Fibroblast of lung (primary cell): ENCODE data around the gene TPSD1. TPM values are rescaled to one million over a fixed set of nuclear protein-coding genes. Genes with fewer than 3 reads are reported as not detected.
"Not testable (repeated sequence)": the region's sequence is repeated elsewhere in the genome, so short reads cannot be mapped to it uniquely, and the experiment has no call there.

ENCODE experiments used
- DNase-seq, 2 donors: peaks; one replicate each; pipeline versions ENCODE4 v3.0.0 to v3.0.0-alpha.2; 2010; ENCODE audit warnings: low read depth in 2 of 2
- H2AFZ ChIP-seq: 2 replicates; pipeline ENCODE4 v1.5.1; 2012; ENCODE audit warnings: low read length, control low read depth, inconsistent platforms
- H3K27ac ChIP-seq: 2 replicates; pipeline ENCODE4 v1.5.1; 2011; ENCODE audit warnings: low read length, control low read depth; ENCODE audit not compliant: insufficient read depth
- H3K27me3 ChIP-seq: 2 replicates; pipeline ENCODE4 v1.5.1; 2011; ENCODE audit warnings: mild to moderate bottlenecking, low read length; ENCODE audit not compliant: control insufficient read depth, insufficient read depth
- H3K36me3 ChIP-seq: 2 replicates; pipeline ENCODE4 v1.5.1; 2011; ENCODE audit warnings: low read length; ENCODE audit not compliant: control insufficient read depth, insufficient read depth
- H3K4me1 ChIP-seq: 2 replicates; pipeline ENCODE4 v1.5.1; 2011; ENCODE audit warnings: low read length; ENCODE audit not compliant: control insufficient read depth, insufficient read depth; ENCODE audit errors: extremely low read depth
- H3K4me2 ChIP-seq: 2 replicates; pipeline ENCODE4 v1.5.1; 2011; ENCODE audit warnings: low read length, control low read depth; ENCODE audit not compliant: insufficient read depth; ENCODE audit errors: extremely low read depth
- H3K4me3 ChIP-seq, 4 experiments: fragments of 200-600 bp in 1 of 4; sonication (generic) in 1 of 4; replicated peaks in 1 of 4; 2 replicates each; pipeline ENCODE4 v1.5.1; 2011 to 2016; ENCODE audit warnings: low read length in 4 of 4, low read depth in 3 of 4, mild to moderate bottlenecking in 3 of 4, control low read depth in 2 of 4, inconsistent platforms in 1 of 4, mixed read lengths in 1 of 4; ENCODE audit not compliant: insufficient read depth in 1 of 4; ENCODE audit errors: control extremely low read depth in 1 of 4
- H3K79me2 ChIP-seq: 2 replicates; pipeline ENCODE4 v1.5.1; 2012; ENCODE audit warnings: mild to moderate bottlenecking, low read length, inconsistent platforms; ENCODE audit not compliant: control insufficient read depth, insufficient read depth
- H3K9ac ChIP-seq: 2 replicates; pipeline ENCODE4 v1.5.1; 2011; ENCODE audit warnings: mild to moderate bottlenecking, low read length, control low read depth; ENCODE audit not compliant: insufficient read depth
- H3K9me3 ChIP-seq: 2 replicates; pipeline ENCODE4 v1.5.1; 2012; ENCODE audit warnings: low read depth, low read length; ENCODE audit not compliant: control insufficient read depth, insufficient read depth
- H4K20me1 ChIP-seq: 2 replicates; pipeline ENCODE4 v1.5.1; 2011; ENCODE audit warnings: low read length; ENCODE audit not compliant: control insufficient read depth, insufficient read depth; ENCODE audit errors: extremely low read depth
- CTCF ChIP-seq, 2 donors: IDR thresholded peaks in 1 of 2; conservative IDR thresholded peaks in 1 of 2; 1 replicate in 1 of 2; 2 replicates in 1 of 2; pipeline ENCODE4 v1.5.1; 2011 to 2012; ENCODE audit warnings: low read length in 2 of 2, control low read depth in 1 of 2, inconsistent platforms in 1 of 2, low read depth in 1 of 2, mild to moderate bottlenecking in 1 of 2
- EZH2 ChIP-seq: IDR thresholded peaks from 2 replicates; pipeline ENCODE4 v1.5.1; 2012; ENCODE audit warnings: low read length, control low read depth, mild to moderate bottlenecking; ENCODE audit errors: missing control alignments
- polyA plus RNA-seq, 2 donors: library from polyadenylated mRNA; depleted of rRNA in 1 of 2; stranded (reverse) in 1 of 2; unstranded in 1 of 2; fragments of >200 nt; gene quantifications; 2 replicates each; pipeline ENCODE4 v1.2.1, GENCODE V29; 2011 to 2012; ENCODE audit warnings: missing spikeins in 1 of 2
- total RNA-seq: library from RNA; depleted of rRNA; stranded (reverse); fragments of >200 nt; gene quantifications from 2 replicates; pipeline ENCODE4 v1.2.1, GENCODE V29; 2014

Gene TPSD1
- total and polyA plus RNA-seq, 2 donors (not counting 1 experiment from before 2014, with no cell fraction given) = not detected

- DNase-seq = no peak
- no peaks in the 10 kb centered on the region for H3K36me3 ChIP-seq
- no peak for TF ChIP-seq EZH2
- no peak for TF ChIP-seq CTCF (conservative IDR thresholded peaks at IDR 0.05 in 1 of 2, IDR thresholded peaks at IDR 0.05 in 1 of 2; ENCODE audit: low read depth in 1 of 2, low read length in 2 of 2)
- H3K79me2 ChIP-seq = no peaks in the 10 kb centered on the region
- H3K27ac ChIP-seq = no peak overlapping the region
- no peak overlapping the region for H3K9ac ChIP-seq
- no peak overlapping the region for H2AFZ ChIP-seq
- H3K4me1 ChIP-seq = no peaks in the 10 kb centered on the region
- no peaks in the 10 kb centered on the region for H4K20me1 ChIP-seq
- no peaks in the 10 kb centered on the region for H3K27me3 ChIP-seq
- H3K4me3 ChIP-seq = no peak overlapping the region
- H3K9me3 ChIP-seq = no peaks in the 10 kb centered on the region
- H3K4me2 ChIP-seq = no peak overlapping the region
Measured at GRCh38 chr16:1271380-1271723, 15.5 kb downstream of the TPSD1 start.

GRCh38 chr16:1271724-1272413 lies 16.0 kb downstream of the TPSD1 start:
- H3K27me3 ChIP-seq, H4K20me1 ChIP-seq, H2AFZ ChIP-seq, H3K79me2 ChIP-seq, H3K4me2 ChIP-seq, H3K4me1 ChIP-seq, H3K9me3 ChIP-seq, H3K27ac ChIP-seq, H3K36me3 ChIP-seq, H3K4me3 ChIP-seq, H3K9ac ChIP-seq: not testable (repeated sequence)
- peak in 1 of 2 donors; percentile 7 for DNase-seq

DNA sequence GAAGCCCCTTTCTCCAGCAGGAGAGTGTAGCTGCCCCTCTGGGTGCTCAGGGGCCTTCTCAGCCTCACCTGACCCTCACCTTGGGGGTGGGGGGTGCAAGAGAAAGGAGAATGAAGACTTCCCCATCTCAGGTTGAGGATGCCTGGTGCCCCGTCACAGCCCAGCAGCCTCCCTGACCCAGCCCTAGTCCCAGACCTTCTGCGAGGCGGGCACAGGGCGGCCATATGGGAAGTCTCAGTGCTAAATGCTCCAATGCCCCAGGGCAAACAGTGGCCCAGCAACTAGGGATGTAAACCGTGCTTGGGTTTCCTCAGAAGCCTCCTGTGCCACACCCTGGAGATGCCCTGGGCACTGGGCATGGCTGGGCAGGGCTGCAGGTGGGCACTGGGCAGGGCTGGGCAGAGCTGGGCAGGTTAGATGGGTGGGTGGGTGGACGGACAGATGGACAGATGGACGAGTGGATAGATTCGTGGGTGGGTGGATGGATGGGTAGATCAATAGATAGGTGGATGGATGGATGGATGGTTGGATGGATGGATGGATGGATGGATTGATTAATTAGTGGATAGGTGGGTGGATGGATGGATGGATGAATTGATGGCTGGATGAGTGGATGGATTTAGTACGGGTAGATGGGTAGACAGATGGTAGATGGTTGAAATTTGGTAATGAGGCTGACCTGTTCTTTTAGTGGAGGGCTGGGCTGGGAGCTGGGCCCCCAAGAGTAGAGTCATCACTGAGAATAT lies 16.8 kb downstream of the TPSD1 start:
- Histone ChIP-seq H3K79me2 (no peaks in the 10 kb centered on the region), H4K20me1 (no peaks in the 10 kb centered on the region), H3K4me1 (no peaks in the 10 kb centered on the region), H3K9ac (no peak overlapping the region), H2AFZ (no peak overlapping the region), H3K36me3 (no peaks in the 10 kb centered on the region), H3K9me3 (no peaks in the 10 kb centered on the region), H3K4me2 (no peak overlapping the region), H3K27ac (no peak overlapping the region), H3K27me3 (no peaks in the 10 kb centered on the region), H3K4me3 (no peak overlapping the region)
- no peak for DNase-seq
- TF ChIP-seq EZH2 (no peak), CTCF (conservative IDR thresholded peaks at IDR 0.05 in 1 of 2, IDR thresholded peaks at IDR 0.05 in 1 of 2; ENCODE audit: low read depth in 1 of 2, low read length in 2 of 2) (no peak)
